ENCODE data around the gene DYRK4. TPM values are rescaled to one million over a fixed set of nuclear protein-coding genes. Genes with fewer than 3 reads are reported as not detected.

DYRK4 gene
- total RNA-seq, 2 experiments from 2014 or later: 33.9 to 45.0 TPM

- ChIA-PET CTCF (interaction anchor here (1.3 kb wide), 1 partner anchor 23 kb away, joined by 3 read pairs; no protein-coding TSS in a partner anchor), POLR2A (no interaction called here)
- intact Hi-C loops (cut with DNase I, micrococcal nuclease): no loop called here
- no peak for DNase-seq
- Mint-ChIP-seq H3K27ac (no peak overlapping the region), H3K9me3 (ENCODE audit: low read depth) (no peaks in the 10 kb centered on the region), H3K4me3 (no peak overlapping the region), H3K27me3 (peaks cover 21% of the 10 kb centered on the region), H3K4me1 (peaks cover 6% of the 10 kb centered on the region), H3K36me3 (ENCODE audit: low read depth) (peaks cover 8% of the 10 kb centered on the region)
- no peak for ATAC-seq
Measured at GRCh38 chr12:4564818-4565217, 2.8 kb downstream of the DYRK4 start.

- no peak for ATAC-seq
- H3K27me3 Mint-ChIP-seq: peaks cover 21% of the 10 kb centered on the region
- H3K36me3 Mint-ChIP-seq (ENCODE audit: low read depth): peaks cover 2% of the 10 kb centered on the region
- intact Hi-C loops (cut with DNase I, micrococcal nuclease): no loop called here
- no peak for DNase-seq
- H3K27ac Mint-ChIP-seq: no peak overlapping the region
- no peaks in the 10 kb centered on the region for H3K9me3 Mint-ChIP-seq (ENCODE audit: low read depth)
- ChIA-PET POLR2A (no interaction called here), CTCF (no interaction called here)
- no peak overlapping the region for H3K4me3 Mint-ChIP-seq
- peaks cover 6% of the 10 kb centered on the region for H3K4me1 Mint-ChIP-seq
Measured at GRCh38 chr12:4566474-4566873, 4.5 kb downstream of the DYRK4 start.

- intact Hi-C loops (cut with DNase I, micrococcal nuclease): no loop called here
- H3K4me3 Mint-ChIP-seq: no peak overlapping the region
- no peak overlapping the region for H3K27ac Mint-ChIP-seq
- no peaks in the 10 kb centered on the region for H3K36me3 Mint-ChIP-seq (ENCODE audit: low read depth)
- CTCF ChIA-PET: no interaction called here
- no peak for ATAC-seq
- H3K9me3 Mint-ChIP-seq (ENCODE audit: low read depth): no peaks in the 10 kb centered on the region
- DNase-seq: no peak
- peaks cover 18% of the 10 kb centered on the region for H3K27me3 Mint-ChIP-seq
- POLR2A ChIA-PET: no interaction called here
- H3K4me1 Mint-ChIP-seq: peaks cover under 1% of the 10 kb centered on the region
Measured at GRCh38 chr12:4567073-4567881, 5.3 kb downstream of the DYRK4 start.

GRCh38 chr12:4569261-4569660, 7.3 kb downstream of the DYRK4 start:
- no peak overlapping the region for H3K27ac Mint-ChIP-seq
- intact Hi-C loops (cut with DNase I, micrococcal nuclease): no loop called here
- DNase-seq (no peak), ATAC-seq (no peak)
- no peak overlapping the region for H3K4me3 Mint-ChIP-seq
- ChIA-PET CTCF (no interaction called here), POLR2A (no interaction called here)
- H3K9me3 Mint-ChIP-seq (ENCODE audit: low read depth): no peaks in the 10 kb centered on the region
- peaks cover 8% of the 10 kb centered on the region for H3K27me3 Mint-ChIP-seq
- H3K4me1 Mint-ChIP-seq: no peaks in the 10 kb centered on the region
- H3K36me3 Mint-ChIP-seq (ENCODE audit: low read depth): no peaks in the 10 kb centered on the region

GRCh38 chr12:4572680-4573079, 10.7 kb downstream of the DYRK4 start:
- ATAC-seq: no peak
- ChIA-PET POLR2A (no interaction called here), CTCF (no interaction called here)

GRCh38 chr12:4579305-4580102, 17.5 kb downstream of the DYRK4 start:
- peak; percentile 16 for DNase-seq
- Mint-ChIP-seq H3K36me3 (ENCODE audit: low read depth) (no peaks in the 10 kb centered on the region), H3K27me3 (peaks cover 2% of the 10 kb centered on the region), H3K9me3 (ENCODE audit: low read depth) (no peaks in the 10 kb centered on the region), H3K4me1 (no peaks in the 10 kb centered on the region), H3K4me3 (no peak overlapping the region), H3K27ac (no peak overlapping the region)
- ChIA-PET POLR2A (no interaction called here), CTCF (interaction anchor here (1.1 kb wide), 1 partner anchor 179 kb away, joined by 3 read pairs; no protein-coding TSS in a partner anchor)
- intact Hi-C loops (cut with DNase I, micrococcal nuclease): loop anchor here (1.0 to 2.0 kb wide), 2 partner anchors 178 to 179 kb away; no protein-coding TSS in a partner anchor
- no peak for ATAC-seq

More at GRCh38 chr12:4572680-4573079, 10.7 kb downstream of the DYRK4 start:
- Mint-ChIP-seq H3K9me3 (ENCODE audit: low read depth) (no peaks in the 10 kb centered on the region), H3K4me1 (no peaks in the 10 kb centered on the region), H3K27ac (no peak overlapping the region), H3K27me3 (no peaks in the 10 kb centered on the region), H3K36me3 (ENCODE audit: low read depth) (no peaks in the 10 kb centered on the region), H3K4me3 (no peak overlapping the region)
- DNase-seq: no peak
- intact Hi-C loops (cut with DNase I, micrococcal nuclease): no loop called here

GRCh38 chr12:4580281-4580688, 18.3 kb downstream of the DYRK4 start:
- Mint-ChIP-seq H3K4me1 (no peaks in the 10 kb centered on the region), H3K27ac (no peak overlapping the region), H3K4me3 (no peak overlapping the region), H3K36me3 (ENCODE audit: low read depth) (no peaks in the 10 kb centered on the region), H3K9me3 (ENCODE audit: low read depth) (no peaks in the 10 kb centered on the region), H3K27me3 (peaks cover 2% of the 10 kb centered on the region)
- no peak for ATAC-seq
- no peak for DNase-seq
- POLR2A ChIA-PET: no interaction called here
- intact Hi-C loops (cut with DNase I, micrococcal nuclease): no loop called here
- CTCF ChIA-PET: interaction anchor here (1.1 kb wide), 1 partner anchor 178 kb away, joined by 3 read pairs; no protein-coding TSS in a partner anchor

GRCh38 chr12:4584281-4584680, 22.3 kb downstream of the DYRK4 start:
- ATAC-seq: no peak
- Mint-ChIP-seq H3K27ac (no peak overlapping the region), H3K27me3 (peaks cover 7% of the 10 kb centered on the region), H3K4me1 (no peaks in the 10 kb centered on the region), H3K4me3 (no peak overlapping the region), H3K9me3 (ENCODE audit: low read depth) (no peaks in the 10 kb centered on the region), H3K36me3 (ENCODE audit: low read depth) (no peaks in the 10 kb centered on the region)
- ChIA-PET CTCF (no interaction called here), POLR2A (no interaction called here)
- intact Hi-C loops (cut with DNase I, micrococcal nuclease): no loop called here
- DNase-seq: no peak

- peaks cover 7% of the 10 kb centered on the region for H3K27me3 Mint-ChIP-seq
- H3K36me3 Mint-ChIP-seq (ENCODE audit: low read depth): no peaks in the 10 kb centered on the region
- no peak for DNase-seq
- H3K4me1 Mint-ChIP-seq: no peaks in the 10 kb centered on the region
- H3K9me3 Mint-ChIP-seq (ENCODE audit: low read depth): no peaks in the 10 kb centered on the region
- ChIA-PET POLR2A (no interaction called here), CTCF (no interaction called here)
- no peak for ATAC-seq
- intact Hi-C loops (cut with DNase I, micrococcal nuclease): no loop called here
- no peak overlapping the region for H3K27ac Mint-ChIP-seq
- H3K4me3 Mint-ChIP-seq: no peak overlapping the region
Measured at GRCh38 chr12:4584896-4585295, 22.9 kb downstream of the DYRK4 start.

GRCh38 chr12:4586500-4586899, 24.5 kb downstream of the DYRK4 start:
- ChIA-PET CTCF (interaction anchor here (1.5 kb wide), 1 partner anchor 14 kb away, joined by 3 read pairs; no protein-coding TSS in a partner anchor), POLR2A (no interaction called here)
- Mint-ChIP-seq H3K9me3 (ENCODE audit: low read depth) (no peaks in the 10 kb centered on the region), H3K4me3 (no peak overlapping the region), H3K36me3 (ENCODE audit: low read depth) (no peaks in the 10 kb centered on the region), H3K27ac (no peak overlapping the region), H3K27me3 (peaks cover 7% of the 10 kb centered on the region), H3K4me1 (no peaks in the 10 kb centered on the region)
- DNase-seq (no peak), ATAC-seq (no peak)
- intact Hi-C loops (cut with DNase I, micrococcal nuclease): no loop called here

- H3K36me3 Mint-ChIP-seq (ENCODE audit: low read depth): no peaks in the 10 kb centered on the region
- H3K9me3 Mint-ChIP-seq (ENCODE audit: low read depth): no peaks in the 10 kb centered on the region
- DNase-seq (no peak), ATAC-seq (no peak)
- intact Hi-C loops (cut with DNase I, micrococcal nuclease): no loop called here
- ChIA-PET POLR2A (no interaction called here), CTCF (interaction anchor here (1.5 to 1.6 kb wide), 2 partner anchors 13 to 16 kb away, joined by 3 to 6 read pairs; no protein-coding TSS in a partner anchor)
- no peak overlapping the region for H3K4me3 Mint-ChIP-seq
- no peaks in the 10 kb centered on the region for H3K4me1 Mint-ChIP-seq
- H3K27ac Mint-ChIP-seq: no peak overlapping the region
- H3K27me3 Mint-ChIP-seq: peaks cover 7% of the 10 kb centered on the region
Measured at GRCh38 chr12:4587108-4587507, 25.1 kb downstream of the DYRK4 start.

GRCh38 chr12:4588916-4589315, 26.9 kb downstream of the DYRK4 start:
- intact Hi-C loops (cut with DNase I, micrococcal nuclease): no loop called here
- Mint-ChIP-seq H3K4me1 (no peaks in the 10 kb centered on the region), H3K36me3 (ENCODE audit: low read depth) (no peaks in the 10 kb centered on the region), H3K27ac (no peak overlapping the region), H3K4me3 (no peak overlapping the region), H3K27me3 (peaks cover 5% of the 10 kb centered on the region), H3K9me3 (ENCODE audit: low read depth) (no peaks in the 10 kb centered on the region)
- ChIA-PET CTCF (interaction anchor here (0.9 to 1.6 kb wide), 2 partner anchors 14 to 16 kb away, joined by 3 to 6 read pairs; no protein-coding TSS in a partner anchor), POLR2A (no interaction called here)
- ATAC-seq: no peak
- DNase-seq: no peak
